ENCODE data around the gene WDR83.
"Not testable (repeated sequence)": the region's sequence is repeated elsewhere in the genome, so short reads cannot be mapped to it uniquely, and the experiment has no call there.

WDR83 gene

GRCh38 chr19:12687496-12688196 is 21.0 kb downstream of the WDR83 start, which contains the start of gene GNG14:
GNG14 (plus strand) TSS chr19:12687998; CDS start chr19:12688049, 51 bp downstream.
- DNase-seq: no peak

- DNase-seq: no peak
Observed at GRCh38 chr19:12689012-12689411, 22.4 kb downstream of the WDR83 start.

- no peak for DNase-seq
Observed at GRCh38 chr19:12689581-12690216, 23.1 kb downstream of the WDR83 start.

GRCh38 chr19:12692960-12693359 is 26.4 kb downstream of the WDR83 start:
- DNase-seq: no peak

GRCh38 chr19:12694641-12695040 is 28.0 kb downstream of the WDR83 start:
- DNase-seq: no peak

- no peak for DNase-seq
Observed at GRCh38 chr19:12695096-12695495, 28.5 kb downstream of the WDR83 start.

- no peak for DNase-seq
Observed at GRCh38 chr19:12695514-12695913, 28.9 kb downstream of the WDR83 start.

- DNase-seq: no peak
Observed at GRCh38 chr19:12695997-12696365, 29.4 kb downstream of the WDR83 start.

GRCh38 chr19:12696366-12697335 is 30.0 kb downstream of the WDR83 start, which contains the start of gene FBXW9:
FBXW9 (minus strand) TSS chr19:12696631; CDS start chr19:12696581, 50 bp downstream.
- peak; percentile 90 to 97 (median 94) for DNase-seq

- not testable (repeated sequence) for DNase-seq
Observed at GRCh38 chr19:12697425-12697824, 30.8 kb downstream of the WDR83 start.

- no peak for DNase-seq
Observed at GRCh38 chr19:12698138-12698537, 31.5 kb downstream of the WDR83 start.

- DNase-seq: no peak
Observed at GRCh38 chr19:12701596-12702282, 35.1 kb downstream of the WDR83 start.

- no peak for DNase-seq
Observed at GRCh38 chr19:12703046-12703445, 36.4 kb downstream of the WDR83 start.

- DNase-seq: no peak
Observed at GRCh38 chr19:12705169-12705568, 38.6 kb downstream of the WDR83 start.

- DNase-seq: no peak
Observed at GRCh38 chr19:12705654-12706331, 39.2 kb downstream of the WDR83 start.

- no peak for DNase-seq
Observed at GRCh38 chr19:12706332-12706718, 39.7 kb downstream of the WDR83 start.

GRCh38 chr19:12708641-12709040 is 42.0 kb downstream of the WDR83 start:
- DNase-seq: no peak

- no peak for DNase-seq
Observed at GRCh38 chr19:12711187-12711586, 44.6 kb downstream of the WDR83 start.

GRCh38 chr19:12712077-12712476 is 45.5 kb downstream of the WDR83 start:
- not testable (repeated sequence) for DNase-seq

- not testable (repeated sequence) for DNase-seq
Observed at GRCh38 chr19:12713304-12713703, 46.7 kb downstream of the WDR83 start.

- no peak for DNase-seq
Observed at GRCh38 chr19:12715102-12715501, 48.5 kb downstream of the WDR83 start.

- no peak for DNase-seq
Observed at GRCh38 chr19:12715929-12716328, 49.3 kb downstream of the WDR83 start.
